Neural cell (in vitro differentiated cells): ENCODE data around the gene NRN1. TPM values are rescaled to one million over a fixed set of nuclear protein-coding genes. Genes with fewer than 3 reads are reported as not detected.

Source experiments
- H2AFZ ChIP-seq: fragments of 200-600, 300-800 bp; sonication (generic), shearing (Covaris generic); 2 replicates; pipeline ENCODE4 v1.6.0; 2014; ENCODE audit warnings: low read depth, mild to moderate bottlenecking, antibody characterized with exemption, low read length, moderate library complexity
- H3F3A ChIP-seq: fragments of 200-600 bp; shearing (Covaris generic); 2 replicates; pipeline ENCODE4 v1.6.1; 2016; ENCODE audit warnings: mild to moderate bottlenecking, moderate library complexity, mixed read lengths, antibody characterized with exemption, low read length; ENCODE audit not compliant: insufficient read depth, poor library complexity, severe bottlenecking
- H3K27ac ChIP-seq: fragments of 200-600, 300-800 bp; sonication (generic), shearing (Covaris generic); 2 replicates; pipeline ENCODE4 v1.5.1; 2014; ENCODE audit warnings: mild to moderate bottlenecking, low read length, moderate library complexity
- H3K27me3 ChIP-seq: fragments of 300-800, 200-600 bp; sonication (generic), shearing (Covaris generic); 2 replicates; pipeline ENCODE4 v1.6.0; 2014; ENCODE audit warnings: mild to moderate bottlenecking, low read depth, low read length, moderate library complexity; ENCODE audit not compliant: insufficient read depth
- H3K36me3 ChIP-seq: fragments of 300-800, 200-600 bp; sonication (generic), shearing (Covaris generic); 2 replicates; pipeline ENCODE4 v1.5.1; 2014; ENCODE audit warnings: mild to moderate bottlenecking, antibody characterized with exemption, low read length, moderate library complexity; ENCODE audit not compliant: insufficient read depth
- H3K4me2 ChIP-seq: fragments of 300-800, 200-600 bp; sonication (generic), shearing (Covaris generic); 2 replicates; pipeline ENCODE4 v1.6.0; 2014; ENCODE audit warnings: mild to moderate bottlenecking, low read length
- H3K4me3 ChIP-seq: fragments of 300-800, 200-600 bp; sonication (generic), shearing (Covaris generic); 2 replicates; pipeline ENCODE4 v1.5.1; 2014; ENCODE audit warnings: mild to moderate bottlenecking, low read length, moderate library complexity
- H3K79me2 ChIP-seq: fragments of 200-600 bp; shearing (Covaris generic); replicated peaks from 2 replicates; pipeline ENCODE4 v1.6.0; 2014; ENCODE audit warnings: mild to moderate bottlenecking, low read length, moderate library complexity; ENCODE audit not compliant: insufficient read depth
- H3K9ac ChIP-seq: fragments of 300-800, 200-600 bp; sonication (generic), shearing (Covaris generic); 2 replicates; pipeline ENCODE4 v1.6.1; 2016; ENCODE audit warnings: mild to moderate bottlenecking, low read length, mixed read lengths
- H3K9me2 ChIP-seq: fragments of 200-600 bp; shearing (Covaris generic); 2 replicates; pipeline ENCODE4 v1.6.1; 2016; ENCODE audit warnings: mild to moderate bottlenecking, low read length, mixed read lengths; ENCODE audit not compliant: insufficient read depth
- H3K9me3 ChIP-seq: fragments of 200-600, 300-800 bp; sonication (generic), shearing (Covaris generic); 2 replicates; pipeline ENCODE4 v1.6.1; 2016; ENCODE audit warnings: mild to moderate bottlenecking, mixed run types, low read length, moderate library complexity, mixed read lengths
- H4K20me1 ChIP-seq: fragments of 200-600 bp; shearing (Covaris generic); 2 replicates; pipeline ENCODE4 v1.6.1; 2016; ENCODE audit warnings: mild to moderate bottlenecking, mixed run types; ENCODE audit not compliant: insufficient read depth
- EP300 ChIP-seq: fragments of 450-650 bp; conservative IDR thresholded peaks from 2 replicates; pipeline ENCODE4 v1.6.1; 2014; ENCODE audit warnings: antibody characterized with exemption, mild to moderate bottlenecking, moderate library complexity; ENCODE audit not compliant: poor library complexity, severe bottlenecking
- EZH2 ChIP-seq: fragments of 200-600, 300-800 bp; shearing (Covaris generic), sonication (generic); IDR thresholded peaks from 2 replicates; pipeline ENCODE4 v1.6.1; 2014; ENCODE audit warnings: antibody characterized with exemption, low read length, borderline replicate concordance, mild to moderate bottlenecking; ENCODE audit not compliant: insufficient read depth, poor library complexity, severe bottlenecking
- MXI1 ChIP-seq: fragments of 450-650 bp; conservative IDR thresholded peaks from 2 replicates; pipeline ENCODE4 v1.6.1; 2014; ENCODE audit warnings: antibody characterized with exemption, mild to moderate bottlenecking; ENCODE audit not compliant: poor library complexity, severe bottlenecking
- POLR2AphosphoS5 ChIP-seq: IDR thresholded peaks from 2 replicates; pipeline ENCODE4 v1.6.1; 2012
- RAD21 ChIP-seq: fragments of 450-650 bp; conservative IDR thresholded peaks from 2 replicates; pipeline ENCODE4 v1.6.1; 2014; ENCODE audit warnings: antibody characterized with exemption, mild to moderate bottlenecking, moderate library complexity
- REST ChIP-seq: IDR thresholded peaks from 2 replicates; pipeline ENCODE4 v1.6.1; 2012; ENCODE audit warnings: borderline replicate concordance
- SMC3 ChIP-seq: fragments of 450-650 bp; conservative IDR thresholded peaks from 2 replicates; pipeline ENCODE4 v1.6.1; 2014; ENCODE audit warnings: antibody characterized with exemption, mild to moderate bottlenecking, moderate library complexity; ENCODE audit not compliant: poor library complexity
- TAF1 ChIP-seq: IDR thresholded peaks from 2 replicates; pipeline ENCODE4 v1.6.1; 2012; ENCODE audit warnings: low read depth
- polyA minus RNA-seq: library from RNA; depleted of rRNA, polyadenylated mRNA; stranded (reverse); fragments of >200 nt; gene quantifications from 2 replicates; pipeline ENCODE4 v1.2.3, GENCODE V29; 2014
- polyA plus RNA-seq: library from polyadenylated mRNA; depleted of rRNA; stranded (reverse); fragments of >200 nt; gene quantifications from 2 replicates; pipeline ENCODE4 v1.2.3, GENCODE V29; 2014
- TF ChIP-seq, protein P1 (sequence below): fragments of 450-650 bp; IDR thresholded peaks from 2 replicates; pipeline ENCODE4 v1.5.1; 2014; ENCODE audit warnings: antibody characterized with exemption, mild to moderate bottlenecking, moderate library complexity; ENCODE audit not compliant: poor library complexity, severe bottlenecking

NRN1 gene
- polyA plus RNA-seq, result 3.5 and 4.4 TPM in 2 replicates
- 2.0 and 2.2 TPM in 2 replicates for polyA minus RNA-seq

- H3K4me2 ChIP-seq, result peak within 1 kb of the TSS; percentile 38
- peak within 1 kb of the TSS; percentile 61 for H3K4me3 ChIP-seq
- H4K20me1 ChIP-seq, result no peaks in the 10 kb centered on the region
- H3K36me3 ChIP-seq, result no peaks in the 10 kb centered on the region
- no peaks in the 10 kb centered on the region for H3K9me3 ChIP-seq
- no peaks in the 10 kb centered on the region for H3K9me2 ChIP-seq
- peaks cover 90% of the 10 kb centered on the region for H3K27me3 ChIP-seq
- no peaks in the 10 kb centered on the region for H3F3A ChIP-seq
- no peak within 1 kb of the TSS for H2AFZ ChIP-seq
- TF ChIP-seq EZH2, result peak; percentile 23
- TF ChIP-seq REST, result no peak
- TF ChIP-seq POLR2AphosphoS5, result peak; percentile 6
- H3K79me2 ChIP-seq, result no peaks in the 10 kb centered on the region
- peak within 1 kb of the TSS; percentile 9 for H3K27ac ChIP-seq
- H3K9ac ChIP-seq, result peak within 1 kb of the TSS; percentile 44
These were observed at the start of gene NRN1 for GRCh38 chr6:6006428-6007365. Gene NRN1 (minus strand): TSS chr6:6006925. CDS start chr6:6006749, 176 bp downstream.

- H3F3A ChIP-seq, result no peaks in the 10 kb centered on the region
- H3K9me2 ChIP-seq, result no peaks in the 10 kb centered on the region
- H3K27me3 ChIP-seq, result no peaks in the 10 kb centered on the region
- no peak overlapping the region for H3K4me3 ChIP-seq
- H3K4me2 ChIP-seq, result no peak overlapping the region
- no peaks in the 10 kb centered on the region for H3K36me3 ChIP-seq
- TF ChIP-seq TAF1, result no peak
- no peak for TF ChIP-seq EZH2
- TF ChIP-seq EP300, result no peak
- TF ChIP-seq REST, result no peak
- TF ChIP-seq MXI1, result no peak
- TF ChIP-seq, protein P1, sequence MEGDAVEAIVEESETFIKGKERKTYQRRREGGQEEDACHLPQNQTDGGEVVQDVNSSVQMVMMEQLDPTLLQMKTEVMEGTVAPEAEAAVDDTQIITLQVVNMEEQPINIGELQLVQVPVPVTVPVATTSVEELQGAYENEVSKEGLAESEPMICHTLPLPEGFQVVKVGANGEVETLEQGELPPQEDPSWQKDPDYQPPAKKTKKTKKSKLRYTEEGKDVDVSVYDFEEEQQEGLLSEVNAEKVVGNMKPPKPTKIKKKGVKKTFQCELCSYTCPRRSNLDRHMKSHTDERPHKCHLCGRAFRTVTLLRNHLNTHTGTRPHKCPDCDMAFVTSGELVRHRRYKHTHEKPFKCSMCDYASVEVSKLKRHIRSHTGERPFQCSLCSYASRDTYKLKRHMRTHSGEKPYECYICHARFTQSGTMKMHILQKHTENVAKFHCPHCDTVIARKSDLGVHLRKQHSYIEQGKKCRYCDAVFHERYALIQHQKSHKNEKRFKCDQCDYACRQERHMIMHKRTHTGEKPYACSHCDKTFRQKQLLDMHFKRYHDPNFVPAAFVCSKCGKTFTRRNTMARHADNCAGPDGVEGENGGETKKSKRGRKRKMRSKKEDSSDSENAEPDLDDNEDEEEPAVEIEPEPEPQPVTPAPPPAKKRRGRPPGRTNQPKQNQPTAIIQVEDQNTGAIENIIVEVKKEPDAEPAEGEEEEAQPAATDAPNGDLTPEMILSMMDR, result no peak
- TF ChIP-seq SMC3, result no peak
- TF ChIP-seq RAD21, result no peak
- TF ChIP-seq POLR2AphosphoS5, result no peak
- no peaks in the 10 kb centered on the region for H3K9me3 ChIP-seq
- no peaks in the 10 kb centered on the region for H3K79me2 ChIP-seq
- no peak overlapping the region for H3K9ac ChIP-seq
- no peak overlapping the region for H3K27ac ChIP-seq
- H2AFZ ChIP-seq, result no peak overlapping the region
- no peaks in the 10 kb centered on the region for H4K20me1 ChIP-seq
These were observed 45.5 kb upstream of the NRN1 start for GRCh38 chr6:6052216-6052615.
